Stomach (tissue), 9 donors: ENCODE results near the gene COL5A1. TPM values are rescaled to one million over a fixed set of nuclear protein-coding genes. Genes with fewer than 3 reads are reported as not detected.

Experiments
- DNase-seq, 2 donors: peaks; one replicate each; pipeline versions ENCODE4 v3.0.0 to v3.0.0-alpha.2; 2013 to 2019
- H3K27ac ChIP-seq, 5 donors: fragments of 200-600 bp in 4 of 5; sonication (generic) in 4 of 5; one replicate each; pipeline ENCODE4 v1.5.1; 2013 to 2019; ENCODE audit warnings: mild to moderate bottlenecking in 1 of 5, moderate library complexity in 1 of 5
- H3K27me3 ChIP-seq, 3 donors: fragments of 200-600 bp; sonication (generic); one replicate each; pipeline ENCODE4 v1.5.1; 2017 to 2019; ENCODE audit warnings: mixed run types in 1 of 3
- H3K36me3 ChIP-seq, 4 donors: fragments of 200-600 bp; sonication (generic); 1 replicate in 3 of 4; 2 replicates in 1 of 4; pipeline ENCODE4 v1.5.1; 2016 to 2019
- H3K4me1 ChIP-seq, 4 donors: fragments of 200-600 bp; sonication (generic); one replicate each; pipeline ENCODE4 v1.5.1; 2016 to 2019
- H3K4me3 ChIP-seq, 4 donors: fragments of 200-600 bp; sonication (generic) in 3 of 4; one replicate each; pipeline ENCODE4 v1.5.1; 2016 to 2019; ENCODE audit warnings: mild to moderate bottlenecking in 1 of 4
- H3K9me3 ChIP-seq, 4 donors: fragments of 200-600 bp; sonication (generic); one replicate each; pipeline ENCODE4 v1.5.1; 2016 to 2019
- CTCF ChIP-seq, 7 experiments: fragments of 450-650 bp in 4 of 7; fragments of 200-600 bp in 3 of 7; sonication (generic) in 3 of 7; IDR thresholded peaks; one replicate each; pipeline ENCODE4 v1.5.1; 2016 to 2019; ENCODE audit warnings: antibody characterized with exemption in 7 of 7, control low read depth in 2 of 7, mild to moderate bottlenecking in 1 of 7
- EP300 ChIP-seq: sonication (generic); formaldehyde crosslinking; IDR thresholded peaks from one replicate; pipeline ENCODE4 v1.6.1; 2017; ENCODE audit warnings: antibody characterized with exemption
- POLR2A ChIP-seq, 4 donors: fragments of 450-650 bp; IDR thresholded peaks; one replicate each; pipeline ENCODE4 v1.6.1; 2016; ENCODE audit warnings: antibody characterized with exemption in 4 of 4, control low read depth in 2 of 4, mild to moderate bottlenecking in 1 of 4, moderate library complexity in 1 of 4
- POLR2AphosphoS5 ChIP-seq, 3 donors: sonication (generic); formaldehyde crosslinking; IDR thresholded peaks; one replicate each; pipeline ENCODE4 v1.6.1; 2016; ENCODE audit warnings: antibody characterized with exemption in 3 of 3
- WGBS, 5 donors: extraction: QIAGEN DNeasy Blood & Tissue Kit in 3 of 5; methylation state at CpG; one replicate each; pipeline versions ENCODE4 v1.1.5 to v1.1.7; 2013 to 2018; 5-methylcytosine and 5-hydroxymethylcytosine counted together
- intact Hi-C: fragments of 100-400 bp; cut with DNase I; formaldehyde crosslinking; loops from one replicate; pipeline ENCODE4 v1.15.1; 2023; ENCODE audit warnings: low total_unique reads
- polyA plus RNA-seq, 3 donors: library from polyadenylated mRNA; stranded (reverse); fragments of 200-250 nt; gene quantifications; one replicate each; pipeline ENCODE4 v1.2.3, GENCODE V29; 2013
- total RNA-seq, 5 donors: library from RNA; depleted of rRNA; stranded (reverse); fragments of >200 nt; gene quantifications; one replicate each; pipeline versions ENCODE4 v1.1.0 to v1.2.3, GENCODE V29; 2014 to 2016
- donor health status: healthy with polysubstance abuse.
- donor health status: Bipolar disorder and iron deficiency.
- donor health status: healthy.

COL5A1 gene
- total and polyA plus RNA-seq, 8 donors, result 7.3 to 205 (median 26.4) TPM

GRCh38 chr9:134647359-134648080 lies 5.9 kb downstream of the COL5A1 start:
- Histone ChIP-seq H3K27me3 (peaks cover 0 to 15% (median 9%) of the 10 kb centered on the region in 3 donors), H3K4me3 (no peak overlapping the region), H3K27ac (peak overlapping the region in 3 of 5 donors; percentile 81 to 96 (median 95)), H3K36me3 (no peaks in the 10 kb centered on the region), H3K9me3 (no peaks in the 10 kb centered on the region), H3K4me1 (peaks cover 12 to 76% (median 44%) of the 10 kb centered on the region in 4 donors)
- no peak for TF ChIP-seq CTCF (IDR thresholded peaks at IDR 0.05)
- no peak for TF ChIP-seq EP300
- no peak for TF ChIP-seq POLR2A (IDR thresholded peaks at IDR 0.05)
- no peak for TF ChIP-seq POLR2AphosphoS5 (IDR thresholded peaks at IDR 0.05)
- 40 to 80% (median 73%) methylated on average over 33 of the region's 33 CpGs for WGBS, 5 donors
- DNase-seq, result peak in 1 of 2 donors; percentile 42
- intact Hi-C loops, result loop anchor here (10.0 kb wide), 1 partner anchor 183 kb away; no protein-coding TSS in a partner anchor

- DNase-seq, result no peak
- H3K27me3 ChIP-seq, result peaks cover 0 to 1% (median 0%) of the 10 kb centered on the region in 3 donors
- no peaks in the 10 kb centered on the region for H3K9me3 ChIP-seq
- TF ChIP-seq POLR2A (IDR thresholded peaks at IDR 0.05) (no peak), CTCF (IDR thresholded peaks at IDR 0.05) (no peak), POLR2AphosphoS5 (IDR thresholded peaks at IDR 0.05) (no peak), EP300 (no peak)
- H3K27ac ChIP-seq, result peak overlapping the region in 4 of 5 donors; percentile 29 to 96 (median 88)
- intact Hi-C loops, result loop anchor here (10.0 kb wide), 1 partner anchor 184 kb away; no protein-coding TSS in a partner anchor
- WGBS, 5 donors, result 70 to 87% (median 84%) methylated on average over 10 to 20 of the region's 20 CpGs
- H3K4me1 ChIP-seq, result peaks cover 12 to 76% (median 47%) of the 10 kb centered on the region in 4 donors
- H3K36me3 ChIP-seq, result no peaks in the 10 kb centered on the region
- H3K4me3 ChIP-seq, result no peak overlapping the region
These were observed 7.3 kb downstream of the COL5A1 start for GRCh38 chr9:134648701-134649530.

- no peak overlapping the region for H3K4me3 ChIP-seq
- H3K36me3 ChIP-seq, result no peaks in the 10 kb centered on the region
- no peak for TF ChIP-seq POLR2A (IDR thresholded peaks at IDR 0.05)
- TF ChIP-seq EP300, result no peak
- no peak for TF ChIP-seq POLR2AphosphoS5 (IDR thresholded peaks at IDR 0.05)
- no peak for TF ChIP-seq CTCF (IDR thresholded peaks at IDR 0.05)
- DNase-seq, result no peak
- peaks cover 7 to 74% (median 45%) of the 10 kb centered on the region in 4 donors for H3K4me1 ChIP-seq
- 85 to 92% (median 92%) methylated on average over 24 to 26 of the region's 26 CpGs for WGBS, 5 donors
- intact Hi-C loops, result no loop called here
- no peaks in the 10 kb centered on the region for H3K9me3 ChIP-seq
- peak overlapping the region in 1 of 5 donors; percentile 96 for H3K27ac ChIP-seq
- H3K27me3 ChIP-seq, result no peaks in the 10 kb centered on the region
These were observed 9.0 kb downstream of the COL5A1 start for GRCh38 chr9:134650431-134651190.
